Measurements from ENCODE around the gene CD300LG.
A peak's percentile ranks its signal among the peaks of the same experiment; 100 is the strongest.

DNA sequence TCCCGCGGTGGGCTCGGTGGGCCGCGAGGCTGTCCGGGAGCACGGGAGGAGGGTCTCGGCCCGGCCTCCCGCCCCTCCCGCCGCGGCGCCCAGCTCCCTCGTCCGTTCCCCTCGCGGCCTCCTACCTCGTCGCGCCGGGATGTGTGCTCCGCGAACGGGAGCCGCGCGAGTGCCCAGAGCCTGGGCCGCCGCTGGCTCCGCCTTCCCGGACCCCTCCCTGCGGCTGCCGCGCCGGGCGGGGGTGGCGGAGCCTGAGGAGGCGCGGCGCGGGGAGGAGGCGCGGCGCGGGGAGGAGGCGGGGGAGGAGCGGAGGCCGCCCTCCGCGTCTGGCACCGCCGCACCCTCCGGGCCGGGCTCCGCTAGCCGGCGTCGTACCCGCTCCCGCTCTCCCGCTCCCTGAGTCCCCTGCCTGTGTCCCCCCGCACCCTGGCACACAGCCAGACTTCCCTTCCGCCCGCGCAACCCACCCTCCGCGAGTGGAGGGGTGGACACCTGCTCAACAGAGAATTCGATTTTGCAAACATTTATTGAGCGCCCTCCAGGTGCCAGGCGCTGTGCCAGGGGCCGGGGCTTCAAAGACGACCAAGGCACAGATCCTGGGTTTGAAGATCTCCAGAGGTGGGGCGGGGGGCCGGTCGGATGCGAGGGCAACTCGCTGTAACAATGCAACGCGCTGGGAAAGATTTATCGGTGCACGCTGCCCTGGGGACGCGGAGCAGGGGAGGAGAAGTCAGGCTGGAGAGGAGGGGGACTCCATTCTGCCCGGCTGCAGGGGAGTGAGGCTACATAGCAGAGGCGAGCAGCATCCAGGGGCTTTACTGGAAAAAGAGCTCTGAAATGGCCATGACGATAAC is 13.8 kb upstream of the CD300LG start, which contains the start of gene MPP3:
- TF ChIP-seq, protein P1, sequence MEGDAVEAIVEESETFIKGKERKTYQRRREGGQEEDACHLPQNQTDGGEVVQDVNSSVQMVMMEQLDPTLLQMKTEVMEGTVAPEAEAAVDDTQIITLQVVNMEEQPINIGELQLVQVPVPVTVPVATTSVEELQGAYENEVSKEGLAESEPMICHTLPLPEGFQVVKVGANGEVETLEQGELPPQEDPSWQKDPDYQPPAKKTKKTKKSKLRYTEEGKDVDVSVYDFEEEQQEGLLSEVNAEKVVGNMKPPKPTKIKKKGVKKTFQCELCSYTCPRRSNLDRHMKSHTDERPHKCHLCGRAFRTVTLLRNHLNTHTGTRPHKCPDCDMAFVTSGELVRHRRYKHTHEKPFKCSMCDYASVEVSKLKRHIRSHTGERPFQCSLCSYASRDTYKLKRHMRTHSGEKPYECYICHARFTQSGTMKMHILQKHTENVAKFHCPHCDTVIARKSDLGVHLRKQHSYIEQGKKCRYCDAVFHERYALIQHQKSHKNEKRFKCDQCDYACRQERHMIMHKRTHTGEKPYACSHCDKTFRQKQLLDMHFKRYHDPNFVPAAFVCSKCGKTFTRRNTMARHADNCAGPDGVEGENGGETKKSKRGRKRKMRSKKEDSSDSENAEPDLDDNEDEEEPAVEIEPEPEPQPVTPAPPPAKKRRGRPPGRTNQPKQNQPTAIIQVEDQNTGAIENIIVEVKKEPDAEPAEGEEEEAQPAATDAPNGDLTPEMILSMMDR (IDR thresholded peaks at IDR 0.05): no peak
- TF ChIP-seq FOSL2 (IDR thresholded peaks at IDR 0.05) (no peak), FOSL2 (CRISPR knock-in tag; IDR thresholded peaks at IDR 0.05) (no peak), BHLHE40 (IDR thresholded peaks at IDR 0.05; ENCODE audit: low read depth, low read length) (no peak), PHF8 (IDR thresholded peaks at IDR 0.05; ENCODE audit: borderline replicate concordance, low read depth) (peak; percentile 68; the same call in 1 of the 2 replicates)
- TF ChIP-seq, protein P2, sequence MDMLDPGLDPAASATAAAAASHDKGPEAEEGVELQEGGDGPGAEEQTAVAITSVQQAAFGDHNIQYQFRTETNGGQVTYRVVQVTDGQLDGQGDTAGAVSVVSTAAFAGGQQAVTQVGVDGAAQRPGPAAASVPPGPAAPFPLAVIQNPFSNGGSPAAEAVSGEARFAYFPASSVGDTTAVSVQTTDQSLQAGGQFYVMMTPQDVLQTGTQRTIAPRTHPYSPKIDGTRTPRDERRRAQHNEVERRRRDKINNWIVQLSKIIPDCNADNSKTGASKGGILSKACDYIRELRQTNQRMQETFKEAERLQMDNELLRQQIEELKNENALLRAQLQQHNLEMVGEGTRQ (IDR thresholded peaks at IDR 0.05): no peak
